G401.6 (cell line): ENCODE measurements around the gene USP35.
"Not testable (repeated sequence)": the region's sequence is repeated elsewhere in the genome, so short reads cannot be mapped to it uniquely, and the experiment has no call there.

Experiments used
- FAIRE-seq: peaks from 2 replicates; lab custom pipeline; 2012; peaks lifted over from hg19 to GRCh38; lab: Jason Lieb, UNC

Gene USP35

GRCh38 chr11:78216021-78216420, 27.3 kb downstream of the USP35 start:
- no peak for FAIRE-seq

- FAIRE-seq, result no peak
These were observed 28.0 kb downstream of the USP35 start for GRCh38 chr11:78216571-78217287.

GRCh38 chr11:78217650-78218541, 29.2 kb downstream of the USP35 start:
- no peak for FAIRE-seq

- no peak for FAIRE-seq
These were observed 30.2 kb downstream of the USP35 start for GRCh38 chr11:78218707-78219492.

- no peak for FAIRE-seq
These were observed 30.9 kb downstream of the USP35 start for GRCh38 chr11:78219493-78220217.

GRCh38 chr11:78220218-78221157, 31.8 kb downstream of the USP35 start:
- FAIRE-seq, result no peak

GRCh38 chr11:78221396-78222315, 32.9 kb downstream of the USP35 start:
- FAIRE-seq, result no peak

GRCh38 chr11:78222726-78223125, 34.0 kb downstream of the USP35 start:
- not testable (repeated sequence) for FAIRE-seq

- FAIRE-seq, result no peak
These were observed 34.7 kb downstream of the USP35 start for GRCh38 chr11:78223320-78223954.

- no peak for FAIRE-seq
These were observed 35.8 kb downstream of the USP35 start for GRCh38 chr11:78224506-78224905.

GRCh38 chr11:78224906-78225420, 36.2 kb downstream of the USP35 start:
- no peak for FAIRE-seq

GRCh38 chr11:78226684-78227680, 38.3 kb downstream of the USP35 start:
- FAIRE-seq, result no peak

- no peak for FAIRE-seq
These were observed 39.2 kb downstream of the USP35 start for GRCh38 chr11:78227921-78228320.

GRCh38 chr11:78228467-78228866, 39.7 kb downstream of the USP35 start:
- peak; percentile 11 for FAIRE-seq

GRCh38 chr11:78229106-78229505, 40.4 kb downstream of the USP35 start:
- no peak for FAIRE-seq

GRCh38 chr11:78230161-78230877, 41.6 kb downstream of the USP35 start:
- FAIRE-seq, result no peak

GRCh38 chr11:78231962-78232501, 43.3 kb downstream of the USP35 start:
- no peak for FAIRE-seq
